DOHH2 (cell line): Measurements from ENCODE around the gene EBP.

ENCODE experiments used
- H3F3A ChIP-seq: fragments of 200-600 bp; sonication (generic), shearing (Covaris generic); 2 replicates; pipeline ENCODE4 v1.6.0; 2016; ENCODE audit warnings: antibody characterized with exemption, mild to moderate bottlenecking; ENCODE audit not compliant: control insufficient read depth, insufficient read depth
- H3K27ac ChIP-seq: fragments of 200-600 bp; sonication (generic); 2 replicates; pipeline ENCODE4 v1.5.1; 2014; ENCODE audit warnings: low read depth, mild to moderate bottlenecking, low read length, moderate library complexity
- H3K27me3 ChIP-seq: fragments of 200-600 bp; sonication (generic); 2 replicates; pipeline ENCODE4 v1.6.1; 2014; ENCODE audit warnings: mild to moderate bottlenecking, low read length, mixed read lengths; ENCODE audit not compliant: control insufficient read depth
- H3K36me3 ChIP-seq: fragments of 200-600 bp; sonication (generic); 2 replicates; pipeline ENCODE4 v1.6.1; 2014; ENCODE audit warnings: mild to moderate bottlenecking, low read length, moderate library complexity, mixed read lengths; ENCODE audit not compliant: control insufficient read depth
- H3K4me1 ChIP-seq: fragments of 200-600 bp; sonication (generic); 2 replicates; pipeline ENCODE4 v1.6.1; 2014; ENCODE audit warnings: mild to moderate bottlenecking, low read length, mixed read lengths; ENCODE audit not compliant: control insufficient read depth
- H3K4me2 ChIP-seq: fragments of 200-600 bp; sonication (generic); 2 replicates; pipeline ENCODE4 v1.6.0; 2014; ENCODE audit warnings: mild to moderate bottlenecking, low read length, moderate library complexity
- H3K4me3 ChIP-seq: fragments of 200-600 bp; sonication (generic); 2 replicates; pipeline ENCODE4 v1.5.1; 2014; ENCODE audit warnings: mild to moderate bottlenecking, low read length, mixed read lengths
- H3K79me2 ChIP-seq: fragments of 200-600 bp; sonication (generic); 2 replicates; pipeline ENCODE4 v1.6.1; 2014; ENCODE audit warnings: mild to moderate bottlenecking, low read length, mixed read lengths; ENCODE audit not compliant: control insufficient read depth
- H3K9me2 ChIP-seq: fragments of 200-600 bp; sonication (generic); replicated peaks from 2 replicates; pipeline ENCODE4 v1.6.1; 2014; ENCODE audit warnings: mild to moderate bottlenecking, low read length, mixed read lengths; ENCODE audit not compliant: control insufficient read depth
- H3K9me3 ChIP-seq: fragments of 200-600 bp; sonication (generic); 2 replicates; pipeline ENCODE4 v1.6.1; 2014; ENCODE audit warnings: antibody characterized with exemption, low read length, mixed read lengths; ENCODE audit not compliant: control insufficient read depth, insufficient read depth
- H4K20me1 ChIP-seq: fragments of 200-600 bp; sonication (generic); 2 replicates; pipeline ENCODE4 v1.6.0; 2014; ENCODE audit warnings: low read depth, mild to moderate bottlenecking, antibody characterized with exemption, low read length, moderate library complexity; ENCODE audit not compliant: control insufficient read depth, insufficient read depth
- EZH2phosphoT487 ChIP-seq: fragments of 200-600 bp; sonication (generic); IDR thresholded peaks from 2 replicates; pipeline ENCODE4 v1.6.1; 2017; ENCODE audit warnings: borderline replicate concordance, mild to moderate bottlenecking, antibody characterized with exemption, low read length, moderate library complexity, mixed read lengths
- TF ChIP-seq, protein P1 (sequence below): fragments of 200-600 bp; sonication (generic); IDR thresholded peaks from one replicate; pipeline ENCODE4 v1.5.1; 2014; ENCODE audit warnings: antibody characterized with exemption, mild to moderate bottlenecking, low read depth, low read length; ENCODE audit not compliant: poor library complexity, severe bottlenecking

EBP gene

DNA sequence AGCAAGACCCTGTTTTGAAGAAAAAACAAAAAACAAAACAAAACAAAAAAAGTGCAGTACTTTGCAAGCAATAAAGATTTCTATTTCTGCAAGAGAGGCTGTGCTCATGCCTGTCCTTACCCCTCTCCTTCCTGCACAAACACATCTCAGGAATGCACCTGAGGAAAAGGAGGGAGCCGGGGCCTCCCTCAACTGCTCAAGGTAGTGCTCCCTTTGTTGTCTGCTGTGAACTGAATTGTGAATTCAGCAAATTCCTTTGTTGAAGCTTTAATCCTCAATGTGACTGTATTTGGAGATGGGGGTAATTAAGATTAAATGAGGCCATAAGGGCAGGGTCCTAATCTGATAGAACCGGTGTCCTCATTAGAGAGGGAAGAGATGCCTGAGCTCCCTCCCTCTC, 31.7 kb upstream of the EBP start:
- TF ChIP-seq EZH2phosphoT487 = no peak
- TF ChIP-seq, protein P1, sequence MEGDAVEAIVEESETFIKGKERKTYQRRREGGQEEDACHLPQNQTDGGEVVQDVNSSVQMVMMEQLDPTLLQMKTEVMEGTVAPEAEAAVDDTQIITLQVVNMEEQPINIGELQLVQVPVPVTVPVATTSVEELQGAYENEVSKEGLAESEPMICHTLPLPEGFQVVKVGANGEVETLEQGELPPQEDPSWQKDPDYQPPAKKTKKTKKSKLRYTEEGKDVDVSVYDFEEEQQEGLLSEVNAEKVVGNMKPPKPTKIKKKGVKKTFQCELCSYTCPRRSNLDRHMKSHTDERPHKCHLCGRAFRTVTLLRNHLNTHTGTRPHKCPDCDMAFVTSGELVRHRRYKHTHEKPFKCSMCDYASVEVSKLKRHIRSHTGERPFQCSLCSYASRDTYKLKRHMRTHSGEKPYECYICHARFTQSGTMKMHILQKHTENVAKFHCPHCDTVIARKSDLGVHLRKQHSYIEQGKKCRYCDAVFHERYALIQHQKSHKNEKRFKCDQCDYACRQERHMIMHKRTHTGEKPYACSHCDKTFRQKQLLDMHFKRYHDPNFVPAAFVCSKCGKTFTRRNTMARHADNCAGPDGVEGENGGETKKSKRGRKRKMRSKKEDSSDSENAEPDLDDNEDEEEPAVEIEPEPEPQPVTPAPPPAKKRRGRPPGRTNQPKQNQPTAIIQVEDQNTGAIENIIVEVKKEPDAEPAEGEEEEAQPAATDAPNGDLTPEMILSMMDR = no peak
- Histone ChIP-seq H3K9me2 (no peaks in the 10 kb centered on the region), H3K4me1 (no peaks in the 10 kb centered on the region), H3K9me3 (no peaks in the 10 kb centered on the region), H3K4me3 (no peak overlapping the region), H3K79me2 (no peaks in the 10 kb centered on the region), H3K4me2 (no peak overlapping the region), H3K27ac (no peak overlapping the region), H3K36me3 (peaks cover 7% of the 10 kb centered on the region; the same call in 1 of the 2 replicates), H3K27me3 (no peaks in the 10 kb centered on the region), H4K20me1 (no peaks in the 10 kb centered on the region), H3F3A (no peaks in the 10 kb centered on the region)

- Histone ChIP-seq H3K9me2 (no peaks in the 10 kb centered on the region), H3K36me3 (peaks cover 2% of the 10 kb centered on the region; the same call in 1 of the 2 replicates), H3K4me2 (no peak overlapping the region), H3K27ac (no peak overlapping the region), H3K9me3 (no peaks in the 10 kb centered on the region), H3K4me3 (no peak overlapping the region), H3F3A (no peaks in the 10 kb centered on the region), H4K20me1 (no peaks in the 10 kb centered on the region), H3K27me3 (no peaks in the 10 kb centered on the region), H3K79me2 (no peaks in the 10 kb centered on the region), H3K4me1 (no peaks in the 10 kb centered on the region)
- TF ChIP-seq, protein P1 = no peak
- no peak for TF ChIP-seq EZH2phosphoT487
Observed at GRCh38 chrX:48490661-48491060, 30.9 kb upstream of the EBP start.

DNA sequence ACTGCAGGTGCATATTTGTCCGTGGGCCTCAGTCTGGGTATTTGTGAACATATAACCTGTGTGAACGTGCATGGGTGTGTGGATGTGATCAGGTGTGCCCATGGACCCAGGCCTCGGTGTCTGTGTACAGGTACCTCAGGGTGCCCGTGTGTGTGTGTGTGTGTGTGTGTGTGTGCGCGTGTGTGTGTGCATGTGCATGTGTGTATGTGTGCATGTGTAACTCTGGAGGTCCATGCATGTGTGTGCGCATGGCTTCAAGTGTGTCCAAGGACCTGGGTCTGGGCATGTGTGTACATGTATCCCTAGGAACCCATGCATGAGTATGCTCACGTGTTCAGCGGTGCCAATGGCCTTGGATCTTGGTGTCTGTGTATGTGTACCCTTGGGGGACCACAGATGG, 29.8 kb upstream of the EBP start:
- no peaks in the 10 kb centered on the region for H3K36me3 ChIP-seq
- no peak overlapping the region for H3K27ac ChIP-seq
- H3K27me3 ChIP-seq = no peaks in the 10 kb centered on the region
- no peak overlapping the region for H3K4me3 ChIP-seq
- no peaks in the 10 kb centered on the region for H4K20me1 ChIP-seq
- H3K9me3 ChIP-seq = no peaks in the 10 kb centered on the region
- H3K9me2 ChIP-seq = no peaks in the 10 kb centered on the region
- TF ChIP-seq EZH2phosphoT487 = no peak
- TF ChIP-seq, protein P1 = no peak
- no peaks in the 10 kb centered on the region for H3F3A ChIP-seq
- no peak overlapping the region for H3K4me2 ChIP-seq
- no peaks in the 10 kb centered on the region for H3K79me2 ChIP-seq
- no peaks in the 10 kb centered on the region for H3K4me1 ChIP-seq
